Subcutaneous adipose tissue (tissue), 4 donors: Measurements from ENCODE around the gene NPY. TPM values are rescaled to one million over a fixed set of nuclear protein-coding genes. Genes with fewer than 3 reads are reported as not detected.

Experiments
- CTCF ChIP-seq: fragments of 450-650 bp; IDR thresholded peaks from one replicate; pipeline ENCODE4 v1.5.1; 2016; ENCODE audit warnings: low read depth, mild to moderate bottlenecking, control low read depth, antibody characterized with exemption, moderate library complexity
- total RNA-seq, 4 donors: library from RNA; depleted of rRNA; stranded (reverse); fragments of >200 nt; gene quantifications; one replicate each; pipeline ENCODE4 v1.1.0, GENCODE V29; 2016

The NPY gene
- total RNA-seq, 4 donors from 2014 or later = not detected

- TF ChIP-seq CTCF = no peak
Measured at GRCh38 chr7:24297362-24297761, 13.4 kb downstream of the NPY start.

GRCh38 chr7:24298696-24299095, 14.7 kb downstream of the NPY start:
- no peak for TF ChIP-seq CTCF

GRCh38 chr7:24299192-24299591, 15.2 kb downstream of the NPY start:
- no peak for TF ChIP-seq CTCF

GRCh38 chr7:24301703-24302102, 17.7 kb downstream of the NPY start:
- TF ChIP-seq CTCF = no peak

- no peak for TF ChIP-seq CTCF
Measured at GRCh38 chr7:24304494-24305095, 20.6 kb downstream of the NPY start.

- no peak for TF ChIP-seq CTCF
Measured at GRCh38 chr7:24307326-24307725, 23.3 kb downstream of the NPY start.

- TF ChIP-seq CTCF = no peak
Measured at GRCh38 chr7:24312588-24312987, 28.6 kb downstream of the NPY start.
